ENCODE measurements around the gene TAF11L4. TPM values are rescaled to one million over a fixed set of nuclear protein-coding genes. Genes with fewer than 3 reads are reported as not detected.
"Not testable (repeated sequence)": the region's sequence is repeated elsewhere in the genome, so short reads cannot be mapped to it uniquely, and the experiment has no call there.

TAF11L4 gene
- total RNA-seq, result not detected in 3 replicates
- long read RNA-seq, result 0 reads

GRCh38 chr5:17521501-17521900 is at the start of gene TAF11L4:
TAF11L4 (plus strand) TSS chr5:17521801.
- not testable (repeated sequence) for H3K27ac Mint-ChIP-seq (ENCODE audit: unreplicated experiment)

GRCh38 chr5:17475064-17475463 is 46.5 kb upstream of the TAF11L4 start:
- not testable (repeated sequence) for H3K9me3 Mint-ChIP-seq (ENCODE audit: low read depth); DNase-seq (ENCODE audit: low spot score); H3K36me3 Mint-ChIP-seq (ENCODE audit: low read depth); H3K4me1 Mint-ChIP-seq (ENCODE audit: low read depth); H3K4me3 Mint-ChIP-seq (ENCODE audit: unreplicated experiment); H3K27ac Mint-ChIP-seq (ENCODE audit: unreplicated experiment); H3K27me3 Mint-ChIP-seq (ENCODE audit: low read depth)

More at GRCh38 chr5:17521501-17521900, at the start of gene TAF11L4:
- not testable (repeated sequence) for H3K9me3 Mint-ChIP-seq (ENCODE audit: low read depth); H3K36me3 Mint-ChIP-seq (ENCODE audit: low read depth); H3K27me3 Mint-ChIP-seq (ENCODE audit: low read depth); DNase-seq (ENCODE audit: low spot score); H3K4me3 Mint-ChIP-seq (ENCODE audit: unreplicated experiment); H3K4me1 Mint-ChIP-seq (ENCODE audit: low read depth)

DNA sequence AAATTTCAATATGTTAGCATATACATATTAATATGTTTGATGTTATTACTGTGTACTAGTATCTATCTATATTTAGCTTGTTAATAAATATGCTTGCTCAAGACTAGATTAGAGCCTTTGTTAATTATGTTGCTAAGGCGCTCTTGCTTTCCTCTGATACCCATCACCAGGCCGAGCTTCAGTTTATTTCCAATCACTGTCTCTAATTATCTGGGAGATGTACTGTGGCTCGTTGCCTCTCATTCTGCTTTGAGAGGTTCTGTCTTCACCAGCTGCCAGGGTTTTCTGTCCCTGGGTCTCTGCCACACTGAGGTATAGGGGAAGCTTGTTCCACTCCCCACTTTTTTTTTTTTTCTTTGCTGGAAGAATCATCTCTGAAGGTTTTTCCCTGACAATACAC is 44.6 kb upstream of the TAF11L4 start:
- TF ChIP-seq CTCF (IDR thresholded peaks at IDR 0.05), result no peak
- no peaks in the 10 kb centered on the region for H3K36me3 Mint-ChIP-seq (ENCODE audit: low read depth)
- no peaks in the 10 kb centered on the region for H3K27me3 Mint-ChIP-seq (ENCODE audit: low read depth)
- H3K9me3 Mint-ChIP-seq (ENCODE audit: low read depth), result no peaks in the 10 kb centered on the region
- no peak for DNase-seq (ENCODE audit: low spot score)
- H3K27ac Mint-ChIP-seq (ENCODE audit: unreplicated experiment), result no peak overlapping the region
- no peaks in the 10 kb centered on the region for H3K4me1 Mint-ChIP-seq (ENCODE audit: low read depth)
- H3K4me3 Mint-ChIP-seq (ENCODE audit: unreplicated experiment), result no peak overlapping the region

- no peak for DNase-seq (ENCODE audit: low spot score)
- H3K27ac Mint-ChIP-seq (ENCODE audit: unreplicated experiment), result no peak overlapping the region
- no peaks in the 10 kb centered on the region for H3K36me3 Mint-ChIP-seq (ENCODE audit: low read depth)
- H3K9me3 Mint-ChIP-seq (ENCODE audit: low read depth), result no peaks in the 10 kb centered on the region
- no peak overlapping the region for H3K4me3 Mint-ChIP-seq (ENCODE audit: unreplicated experiment)
- H3K27me3 Mint-ChIP-seq (ENCODE audit: low read depth), result no peaks in the 10 kb centered on the region
- TF ChIP-seq CTCF (IDR thresholded peaks at IDR 0.05), result no peak
- H3K4me1 Mint-ChIP-seq (ENCODE audit: low read depth), result no peaks in the 10 kb centered on the region
These were observed 43.9 kb upstream of the TAF11L4 start for GRCh38 chr5:17477573-17478265.

GRCh38 chr5:17481378-17481777 is 40.2 kb upstream of the TAF11L4 start:
- Mint-ChIP-seq H3K27me3 (ENCODE audit: low read depth) (no peaks in the 10 kb centered on the region), H3K27ac (ENCODE audit: unreplicated experiment) (no peak overlapping the region), H3K4me1 (ENCODE audit: low read depth) (no peaks in the 10 kb centered on the region), H3K9me3 (ENCODE audit: low read depth) (no peaks in the 10 kb centered on the region), H3K36me3 (ENCODE audit: low read depth) (no peaks in the 10 kb centered on the region), H3K4me3 (ENCODE audit: unreplicated experiment) (no peak overlapping the region)
- no peak for DNase-seq (ENCODE audit: low spot score)
- no peak for TF ChIP-seq CTCF (IDR thresholded peaks at IDR 0.05)

GRCh38 chr5:17482790-17483189 is 38.8 kb upstream of the TAF11L4 start:
- no peaks in the 10 kb centered on the region for H3K36me3 Mint-ChIP-seq (ENCODE audit: low read depth)
- H3K4me3 Mint-ChIP-seq (ENCODE audit: unreplicated experiment), result no peak overlapping the region
- no peak overlapping the region for H3K27ac Mint-ChIP-seq (ENCODE audit: unreplicated experiment)
- DNase-seq (ENCODE audit: low spot score), result no peak
- peaks cover 5% of the 10 kb centered on the region for H3K4me1 Mint-ChIP-seq (ENCODE audit: low read depth)
- TF ChIP-seq CTCF (IDR thresholded peaks at IDR 0.05), result no peak
- H3K9me3 Mint-ChIP-seq (ENCODE audit: low read depth), result no peaks in the 10 kb centered on the region
- no peaks in the 10 kb centered on the region for H3K27me3 Mint-ChIP-seq (ENCODE audit: low read depth)

DNA sequence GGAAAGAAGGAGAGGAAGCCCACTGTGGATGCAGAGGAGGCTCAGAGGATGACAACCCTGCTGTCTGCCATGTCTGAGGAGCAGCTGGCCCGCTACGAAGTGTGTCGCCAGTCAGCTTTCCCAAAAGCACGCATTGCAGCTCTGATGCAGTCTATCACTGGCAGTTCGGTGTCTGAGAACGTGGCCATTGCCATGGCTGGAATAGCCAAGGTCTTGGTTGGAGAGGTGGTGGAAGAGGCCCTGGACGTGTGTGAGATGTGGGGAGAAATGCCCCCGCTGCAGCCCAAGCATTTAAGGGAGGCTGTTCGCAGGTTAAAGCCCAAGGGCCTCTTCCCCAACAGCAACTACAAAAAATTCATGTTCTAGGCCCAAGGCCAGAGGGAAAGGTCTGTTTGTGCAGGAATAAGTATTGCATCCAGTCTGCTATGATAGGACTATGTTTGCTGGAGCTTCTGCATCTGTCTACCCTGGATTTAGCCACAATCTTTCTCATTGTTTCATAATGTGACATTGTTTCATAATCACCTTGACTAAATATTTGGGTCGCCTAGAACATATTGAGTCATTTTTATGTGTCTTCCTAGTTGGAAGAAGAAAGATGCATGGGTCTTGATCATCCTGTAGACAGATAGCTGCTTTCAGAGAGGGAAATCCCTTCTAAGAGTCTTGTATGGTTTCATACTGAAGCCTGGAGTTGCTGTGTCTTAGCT is 35.0 kb upstream of the TAF11L4 start:
- DNase-seq (ENCODE audit: low spot score); H3K27me3 Mint-ChIP-seq (ENCODE audit: low read depth); H3K9me3 Mint-ChIP-seq (ENCODE audit: low read depth); H3K4me3 Mint-ChIP-seq (ENCODE audit: unreplicated experiment); H3K36me3 Mint-ChIP-seq (ENCODE audit: low read depth); H3K27ac Mint-ChIP-seq (ENCODE audit: unreplicated experiment): not testable (repeated sequence)
- H3K4me1 Mint-ChIP-seq (ENCODE audit: low read depth), result peaks cover 10% of the 10 kb centered on the region

All from chondrocyte (in vitro differentiated cells).